SW480 (cell line): ENCODE results near the gene PSMD1.

Experiments
- DNase-seq: peaks from one replicate; pipeline ENCODE4 v3.0.0-alpha.2; 2016; ENCODE audit warnings: low spot score

PSMD1 gene

DNA sequence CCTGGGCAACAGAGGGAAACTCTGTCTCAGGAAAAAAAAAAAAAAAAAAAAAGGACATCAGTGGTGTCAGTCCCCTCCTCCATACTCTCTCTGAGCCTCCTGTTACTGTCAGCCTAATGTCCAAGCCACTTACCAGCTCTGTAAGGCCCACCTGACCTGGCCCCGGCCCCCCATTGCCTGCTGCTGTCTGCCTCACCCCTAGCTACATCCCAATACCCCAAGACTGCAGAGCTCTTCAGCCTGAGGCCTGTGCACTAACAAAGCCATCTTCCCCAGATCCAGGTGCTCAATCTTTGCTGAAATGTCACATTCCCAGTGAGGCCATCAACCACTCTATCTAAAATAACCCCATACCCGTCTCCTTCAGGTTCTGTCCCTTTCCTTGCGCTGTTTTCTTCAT, 147.5 kb downstream of the PSMD1 start:
- no peak for DNase-seq

DNA sequence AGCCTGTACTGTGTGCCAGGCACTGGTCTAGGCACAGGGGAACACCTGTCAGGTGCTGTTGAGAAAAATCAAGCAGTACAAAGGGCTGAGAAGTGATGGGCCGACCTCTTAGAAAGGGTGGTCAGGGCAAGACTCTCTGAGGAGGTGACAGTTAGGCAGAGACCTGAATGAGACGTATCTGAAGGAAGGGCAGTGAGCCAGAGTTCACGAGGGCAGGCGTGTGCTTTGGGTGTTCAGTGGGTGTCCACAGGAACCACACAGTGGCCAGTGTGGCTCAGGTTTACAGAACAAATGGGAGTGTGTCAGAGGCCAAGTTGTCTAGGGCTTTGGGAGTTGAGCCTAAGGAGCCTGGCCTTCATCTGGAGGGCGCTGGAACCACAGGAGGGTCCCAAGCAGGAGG, 147.9 kb downstream of the PSMD1 start:
- no peak for DNase-seq

DNA sequence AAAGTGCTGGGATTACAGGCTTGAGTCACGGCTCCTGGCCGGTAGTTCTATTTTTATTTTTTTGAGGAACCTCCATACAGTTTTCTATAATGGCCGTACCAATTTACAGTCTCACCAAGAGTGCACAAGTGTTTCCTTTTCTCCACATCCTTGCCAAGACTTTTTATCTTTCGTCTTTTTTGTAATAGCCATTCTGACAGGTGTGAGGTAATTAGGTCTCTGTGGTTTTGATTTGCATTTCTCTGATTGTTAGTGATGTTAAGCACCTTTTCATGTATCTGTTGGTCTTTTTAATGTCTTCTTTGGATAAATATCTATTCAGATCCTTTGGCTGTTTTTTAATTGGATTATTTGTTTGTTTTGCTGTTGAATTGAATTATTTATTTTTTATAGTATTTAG, 151.1 kb downstream of the PSMD1 start:
- no peak for DNase-seq

DNA sequence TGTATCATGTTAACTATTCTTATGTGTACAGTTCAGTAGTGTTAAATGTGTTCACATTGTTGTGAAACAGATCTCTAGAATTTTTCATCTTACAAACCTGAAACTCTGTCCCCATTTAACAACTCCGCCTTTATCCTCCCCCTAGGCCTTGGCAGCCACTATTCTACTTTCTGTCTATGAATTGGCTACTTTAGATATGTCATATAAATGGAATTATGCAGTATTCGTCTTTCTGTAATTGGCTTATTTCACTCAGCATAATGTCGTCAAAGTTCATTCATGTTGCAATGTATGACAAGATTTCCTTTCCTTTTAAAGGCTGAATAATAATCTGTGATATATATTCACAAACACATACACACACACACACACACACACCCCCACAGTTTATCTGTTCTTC, 154.1 kb downstream of the PSMD1 start:
- no peak for DNase-seq

DNA sequence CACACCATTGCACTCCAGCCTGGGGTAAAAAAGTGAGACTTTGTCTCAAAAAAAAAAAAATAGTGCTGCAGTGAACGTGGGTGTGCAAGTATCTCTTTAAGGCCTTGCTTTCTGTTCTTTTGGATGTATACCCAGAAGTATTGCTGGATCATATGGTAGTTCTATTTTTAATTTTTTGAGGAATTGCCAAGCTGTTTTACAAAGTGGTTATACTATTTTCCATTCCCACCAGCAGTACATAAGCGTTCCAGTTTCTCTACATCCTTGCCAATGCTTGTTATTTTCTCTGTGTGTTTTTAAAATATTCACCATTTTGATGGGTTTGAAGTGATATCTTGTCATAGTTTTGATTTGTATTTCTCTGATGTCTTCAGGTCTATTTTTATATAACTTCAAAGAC, 154.8 kb downstream of the PSMD1 start:
- no peak for DNase-seq

DNA sequence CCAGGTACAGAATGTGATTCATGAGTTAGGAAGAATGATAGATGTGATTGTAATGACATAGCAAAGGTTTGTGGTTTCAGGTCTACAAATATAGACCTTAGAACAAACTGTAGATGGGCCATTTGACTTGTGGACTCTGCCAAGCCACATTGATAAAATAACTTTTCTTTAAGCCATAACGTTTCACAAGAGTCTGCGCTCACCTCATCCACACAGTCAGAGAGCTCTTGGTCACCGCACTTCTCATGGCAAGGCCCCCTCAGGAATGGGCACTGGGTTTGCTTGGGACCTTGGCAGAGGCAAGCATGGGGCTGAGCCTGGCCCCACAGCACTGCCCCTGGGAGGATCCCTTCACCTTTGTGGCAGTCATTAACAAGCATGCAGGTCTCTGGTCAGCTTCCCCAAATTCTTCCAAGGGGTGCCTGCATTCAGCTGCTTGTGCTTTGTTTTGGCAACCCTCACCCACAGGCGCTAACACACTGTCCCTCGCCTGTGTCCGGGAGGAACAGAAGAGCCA, 155.7 kb downstream of the PSMD1 start:
- DNase-seq, result no peak

DNA sequence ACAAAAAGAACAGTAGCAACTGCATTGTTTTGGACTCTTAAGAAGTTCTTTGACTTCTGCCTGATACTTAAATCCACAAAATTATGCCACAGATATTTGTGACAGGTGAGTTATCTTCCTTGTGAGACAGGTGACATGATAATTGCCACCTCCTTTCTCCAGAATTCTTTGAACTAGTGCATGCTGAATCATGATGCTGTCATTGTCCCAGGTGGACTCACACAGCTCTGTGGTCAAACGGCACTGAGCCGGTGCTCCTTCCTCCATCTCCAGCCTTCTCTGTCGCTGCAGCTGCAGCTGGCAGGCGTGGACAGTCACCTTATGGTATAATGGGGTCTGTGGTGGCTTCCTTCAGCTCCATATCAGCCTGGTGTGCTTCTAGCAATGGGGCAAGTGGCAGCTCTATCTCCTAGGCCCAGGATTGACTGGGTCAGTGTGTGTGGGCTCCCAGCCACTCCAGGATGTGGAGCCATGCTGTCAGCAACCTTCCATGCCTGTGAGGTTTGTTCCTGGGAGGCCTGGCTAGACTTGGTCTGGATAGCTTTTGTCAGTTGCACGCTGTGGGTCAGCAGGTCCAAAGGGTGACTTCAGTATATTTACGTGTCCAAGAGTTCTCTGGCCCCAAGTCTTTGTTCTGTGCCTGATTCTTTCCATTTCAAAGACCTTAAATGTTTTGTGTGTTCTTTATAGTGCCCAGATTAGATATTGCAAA, 157.4 kb downstream of the PSMD1 start:
- DNase-seq, result no peak

DNA sequence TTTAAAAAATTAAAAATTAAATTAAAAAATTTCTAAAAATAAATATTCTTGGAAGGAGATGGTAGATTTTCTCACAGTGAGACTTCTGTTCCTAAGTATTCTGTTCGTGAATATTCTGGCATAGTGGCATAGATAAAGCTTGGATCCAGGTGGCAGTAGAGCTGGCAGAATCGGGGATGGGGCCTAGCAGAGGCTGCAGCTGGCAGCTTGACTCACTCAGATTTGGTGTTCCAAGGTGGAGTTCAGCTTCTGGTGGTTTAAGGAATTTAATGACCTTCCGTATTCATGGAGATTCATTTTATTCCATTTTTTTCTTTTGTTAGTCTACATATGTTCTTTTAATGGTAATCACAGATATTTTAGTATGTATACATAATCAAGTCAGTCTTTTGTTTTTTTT, 161.7 kb downstream of the PSMD1 start:
- DNase-seq, result no peak

DNA sequence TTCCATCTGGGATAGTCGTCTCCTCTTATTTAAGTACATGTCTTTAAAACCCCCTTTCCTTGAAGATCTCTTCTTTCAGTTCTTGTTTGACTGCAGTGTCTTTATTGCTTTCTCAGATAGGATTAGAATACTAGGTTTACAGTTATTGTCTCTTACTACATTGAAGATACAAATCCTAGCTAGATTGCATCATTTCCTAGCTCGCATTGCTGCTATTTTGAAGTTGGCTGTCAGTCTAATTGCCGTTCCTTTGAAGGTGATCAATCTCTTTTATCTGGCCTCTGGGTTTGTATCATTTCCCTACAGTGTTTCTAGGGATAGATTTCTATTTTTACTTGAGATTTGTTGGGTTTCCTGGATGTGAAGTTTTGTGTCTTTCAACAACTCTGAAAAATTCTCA, 162.6 kb downstream of the PSMD1 start:
- DNase-seq, result no peak

DNA sequence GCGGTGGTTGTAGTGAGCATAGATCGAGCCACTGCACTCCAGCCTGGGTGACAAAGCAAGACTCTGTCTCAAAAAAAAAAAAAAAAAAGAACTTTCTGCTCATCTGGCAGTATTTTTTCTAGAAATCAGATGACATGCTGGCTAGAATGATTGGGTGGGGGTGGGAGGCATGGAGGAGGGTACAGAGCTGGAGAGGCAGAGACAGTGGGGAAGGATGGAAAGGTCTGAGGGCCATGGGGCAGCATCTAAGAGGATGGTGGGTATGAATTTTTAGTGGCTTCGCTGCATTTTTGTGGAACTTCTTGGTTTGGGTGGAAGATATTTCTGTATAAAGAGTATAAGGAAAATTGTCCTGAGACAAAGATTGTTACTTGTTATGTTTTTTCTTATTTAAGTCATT, 165.1 kb downstream of the PSMD1 start:
- no peak for DNase-seq
